Rectal smooth muscle tissue (tissue), 1 donor: ENCODE data around the gene SLC52A3.
A peak's percentile ranks its signal among the peaks of the same experiment; 100 is the strongest.
"Not testable (repeated sequence)": the region's sequence is repeated elsewhere in the genome, so short reads cannot be mapped to it uniquely, and the experiment has no call there.

ENCODE experiments used
- H3K27ac ChIP-seq: one replicate; pipeline ENCODE4 v1.7.0; 2013; ENCODE audit warnings: low read depth, low read length, inconsistent platforms
- H3K27me3 ChIP-seq: one replicate; pipeline ENCODE4 v1.7.0; 2013; ENCODE audit warnings: low read length; ENCODE audit not compliant: control insufficient read depth, insufficient read depth
- H3K36me3 ChIP-seq: one replicate; pipeline ENCODE4 v1.7.0; 2013; ENCODE audit warnings: low read length; ENCODE audit not compliant: control insufficient read depth, insufficient read depth
- H3K4me1 ChIP-seq: one replicate; pipeline ENCODE4 v1.7.0; 2013; ENCODE audit warnings: low read length; ENCODE audit not compliant: control insufficient read depth, insufficient read depth
- H3K4me3 ChIP-seq: one replicate; pipeline ENCODE4 v1.7.0; 2013; ENCODE audit warnings: low read length
- H3K9ac ChIP-seq: one replicate; pipeline ENCODE4 v1.7.0; 2013; ENCODE audit warnings: low read length

The SLC52A3 gene

GRCh38 chr20:739736-740135 lies 28.6 kb downstream of the SLC52A3 start:
- Histone ChIP-seq H3K27me3 (peaks cover 2% of the 10 kb centered on the region), H3K9ac (no peak overlapping the region), H3K4me3 (no peak overlapping the region), H3K27ac (no peak overlapping the region), H3K4me1 (no peaks in the 10 kb centered on the region), H3K36me3 (no peaks in the 10 kb centered on the region)

GRCh38 chr20:733861-734260 lies 34.4 kb downstream of the SLC52A3 start:
- no peak overlapping the region for H3K27ac ChIP-seq
- H3K27me3 ChIP-seq = peaks cover 2% of the 10 kb centered on the region
- no peaks in the 10 kb centered on the region for H3K4me1 ChIP-seq
- no peaks in the 10 kb centered on the region for H3K36me3 ChIP-seq
- H3K9ac ChIP-seq = no peak overlapping the region
- H3K4me3 ChIP-seq = no peak overlapping the region

DNA sequence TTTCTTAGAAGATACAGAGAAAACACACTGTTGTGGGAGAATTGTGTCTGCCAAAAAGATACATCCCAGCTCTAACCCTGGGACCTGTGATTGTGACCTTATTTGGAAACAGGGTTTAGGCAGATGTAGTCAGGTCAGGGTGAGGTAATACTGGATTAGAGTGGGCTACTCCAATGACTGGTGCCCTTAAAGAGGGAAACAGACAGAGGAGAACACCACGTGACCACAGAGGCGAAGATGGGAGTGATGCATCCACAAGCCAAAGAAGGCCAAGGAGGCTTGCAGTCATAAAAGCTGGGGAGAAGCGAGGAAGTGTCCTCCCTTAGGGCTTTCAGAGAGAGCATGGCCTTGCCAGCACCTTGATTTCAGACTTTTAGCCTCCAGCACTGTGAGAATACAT lies 35.6 kb downstream of the SLC52A3 start:
- Histone ChIP-seq H3K4me1 (no peaks in the 10 kb centered on the region), H3K36me3 (no peaks in the 10 kb centered on the region)

GRCh38 chr20:731891-732560 lies 36.3 kb downstream of the SLC52A3 start:
- Histone ChIP-seq H3K4me3 (no peak overlapping the region), H3K9ac (no peak overlapping the region), H3K36me3 (no peaks in the 10 kb centered on the region), H3K27ac (no peak overlapping the region), H3K4me1 (no peaks in the 10 kb centered on the region), H3K27me3 (peaks cover 7% of the 10 kb centered on the region)

More for the DNA sequence above, 35.6 kb downstream of the SLC52A3 start:
- Histone ChIP-seq H3K27me3 (peaks cover 7% of the 10 kb centered on the region), H3K27ac (no peak overlapping the region), H3K4me3 (no peak overlapping the region), H3K9ac (no peak overlapping the region)

- H3K4me1 ChIP-seq = no peaks in the 10 kb centered on the region
- H3K9ac ChIP-seq = no peak overlapping the region
- no peak overlapping the region for H3K27ac ChIP-seq
- H3K36me3 ChIP-seq = no peaks in the 10 kb centered on the region
- H3K27me3 ChIP-seq = peaks cover 10% of the 10 kb centered on the region
- no peak overlapping the region for H3K4me3 ChIP-seq
These were observed 38.3 kb downstream of the SLC52A3 start for GRCh38 chr20:730005-730404.

DNA sequence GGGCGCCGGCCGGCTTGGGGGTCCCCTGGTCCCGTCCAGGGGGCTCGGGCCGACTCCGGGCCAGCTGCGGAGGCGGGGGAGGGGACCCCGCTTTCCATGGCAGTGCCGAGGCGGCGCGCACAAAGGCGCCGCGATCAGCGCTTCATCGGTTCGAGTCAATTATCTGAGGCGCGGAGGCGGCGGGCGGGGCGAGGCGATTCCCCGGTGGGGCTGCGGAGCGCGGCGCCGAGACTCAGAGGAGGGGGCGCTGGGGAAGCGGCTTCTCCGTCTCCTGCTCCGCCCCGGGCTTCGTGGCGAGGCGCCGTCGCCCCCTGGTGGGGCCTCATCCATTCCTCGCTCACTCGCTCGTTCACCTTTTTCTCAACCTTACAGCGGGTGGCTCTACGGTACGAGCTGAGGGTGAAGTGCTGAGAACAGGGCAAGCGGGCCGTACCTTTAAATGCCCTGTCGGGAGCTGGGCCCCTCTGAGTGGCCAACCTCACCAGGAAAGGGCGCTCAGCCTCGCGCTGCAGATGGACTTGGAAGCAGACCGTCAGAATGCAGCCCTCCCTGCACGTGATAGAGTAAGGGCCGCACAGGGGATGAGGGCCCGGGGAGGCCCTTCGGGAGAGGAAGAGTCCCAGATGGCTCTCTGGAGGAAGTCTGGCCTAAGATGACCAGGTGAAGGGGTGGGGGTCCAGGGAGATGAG lies 39.9 kb downstream of the SLC52A3 start:
- Histone ChIP-seq H3K9ac (no peak overlapping the region), H3K27ac (no peak overlapping the region), H3K4me1 (no peaks in the 10 kb centered on the region), H3K36me3 (no peaks in the 10 kb centered on the region), H3K4me3 (peak overlapping the region; percentile 18), H3K27me3 (peaks cover 12% of the 10 kb centered on the region)

DNA sequence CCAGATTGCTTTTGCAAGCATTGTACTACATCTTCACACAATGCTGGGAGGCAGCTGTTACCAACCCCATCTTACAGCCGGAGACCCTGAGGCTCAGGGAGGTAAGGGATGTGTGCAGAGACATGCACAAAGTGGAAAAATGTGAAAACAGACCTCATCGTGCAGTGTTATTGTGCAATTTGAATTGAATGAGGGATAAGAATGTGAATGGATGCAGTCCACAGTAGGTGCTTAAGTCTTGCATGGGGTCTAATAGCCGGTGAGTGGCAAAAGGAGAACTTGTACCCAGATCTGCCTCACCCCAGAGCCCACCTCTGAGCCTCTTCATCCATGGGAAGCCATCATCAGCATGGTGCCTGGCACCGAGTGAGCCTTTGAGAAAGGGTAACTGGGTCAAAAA lies 42.1 kb downstream of the SLC52A3 start:
- Histone ChIP-seq H3K27ac (no peak overlapping the region), H3K27me3 (peaks cover 12% of the 10 kb centered on the region), H3K4me3 (no peak overlapping the region), H3K9ac (no peak overlapping the region), H3K36me3 (no peaks in the 10 kb centered on the region), H3K4me1 (no peaks in the 10 kb centered on the region)

DNA sequence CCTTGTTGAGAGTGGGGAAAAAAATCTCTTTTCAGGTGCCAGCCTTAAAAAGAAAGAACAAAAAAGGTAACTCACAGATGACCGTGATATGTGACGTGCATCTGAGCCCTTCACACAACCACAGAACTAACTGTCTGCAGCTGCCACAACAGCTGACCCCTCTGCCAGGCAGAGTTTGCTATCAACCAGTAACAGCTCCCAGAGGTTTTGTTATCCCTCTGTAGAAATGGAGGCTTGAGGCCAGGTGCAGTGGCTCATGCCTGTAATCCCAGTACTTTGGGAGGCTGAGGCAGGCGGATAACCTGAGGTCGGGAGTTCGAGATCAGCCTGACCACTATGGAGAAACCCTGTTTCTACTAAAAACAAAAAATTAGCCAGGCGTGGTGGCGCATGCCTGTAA lies 42.8 kb downstream of the SLC52A3 start:
- Histone ChIP-seq H3K27ac (no peak overlapping the region), H3K36me3 (no peaks in the 10 kb centered on the region), H3K9ac (no peak overlapping the region), H3K4me1 (no peaks in the 10 kb centered on the region), H3K4me3 (no peak overlapping the region), H3K27me3 (peaks cover 12% of the 10 kb centered on the region)

- H3K9ac ChIP-seq, H3K27ac ChIP-seq, H3K4me1 ChIP-seq, H3K36me3 ChIP-seq, H3K4me3 ChIP-seq: not testable (repeated sequence)
- H3K27me3 ChIP-seq = peaks cover 12% of the 10 kb centered on the region
These were observed 43.5 kb downstream of the SLC52A3 start for GRCh38 chr20:724797-725196.

- Histone ChIP-seq H3K4me3 (no peak overlapping the region), H3K36me3 (no peaks in the 10 kb centered on the region), H3K4me1 (no peaks in the 10 kb centered on the region), H3K27me3 (peaks cover 9% of the 10 kb centered on the region), H3K9ac (no peak overlapping the region), H3K27ac (no peak overlapping the region)
These were observed 44.5 kb downstream of the SLC52A3 start for GRCh38 chr20:723756-724155.

GRCh38 chr20:722822-723644 lies 45.3 kb downstream of the SLC52A3 start:
- Histone ChIP-seq H3K27me3 (peaks cover 5% of the 10 kb centered on the region), H3K4me1 (no peaks in the 10 kb centered on the region), H3K9ac (no peak overlapping the region), H3K4me3 (no peak overlapping the region), H3K27ac (no peak overlapping the region), H3K36me3 (no peaks in the 10 kb centered on the region)

GRCh38 chr20:721876-722275 lies 46.4 kb downstream of the SLC52A3 start:
- Histone ChIP-seq H3K27me3 (peaks cover 5% of the 10 kb centered on the region), H3K36me3 (no peaks in the 10 kb centered on the region), H3K27ac (no peak overlapping the region), H3K4me3 (no peak overlapping the region), H3K9ac (no peak overlapping the region), H3K4me1 (no peaks in the 10 kb centered on the region)
